Fibroblast of lung (primary cell): ENCODE results near the gene NUDT7. TPM values are rescaled to one million over a fixed set of nuclear protein-coding genes. Genes with fewer than 3 reads are reported as not detected.

Source experiments
- DNase-seq, 2 donors: peaks; one replicate each; pipeline versions ENCODE4 v3.0.0 to v3.0.0-alpha.2; 2010; ENCODE audit warnings: low read depth in 2 of 2
- H2AFZ ChIP-seq: 2 replicates; pipeline ENCODE4 v1.5.1; 2012; ENCODE audit warnings: low read length, control low read depth, inconsistent platforms
- H3K27ac ChIP-seq: 2 replicates; pipeline ENCODE4 v1.5.1; 2011; ENCODE audit warnings: low read length, control low read depth; ENCODE audit not compliant: insufficient read depth
- H3K27me3 ChIP-seq: 2 replicates; pipeline ENCODE4 v1.5.1; 2011; ENCODE audit warnings: mild to moderate bottlenecking, low read length; ENCODE audit not compliant: control insufficient read depth, insufficient read depth
- H3K36me3 ChIP-seq: 2 replicates; pipeline ENCODE4 v1.5.1; 2011; ENCODE audit warnings: low read length; ENCODE audit not compliant: control insufficient read depth, insufficient read depth
- H3K4me1 ChIP-seq: 2 replicates; pipeline ENCODE4 v1.5.1; 2011; ENCODE audit warnings: low read length; ENCODE audit not compliant: control insufficient read depth, insufficient read depth; ENCODE audit errors: extremely low read depth
- H3K4me2 ChIP-seq: 2 replicates; pipeline ENCODE4 v1.5.1; 2011; ENCODE audit warnings: low read length, control low read depth; ENCODE audit not compliant: insufficient read depth; ENCODE audit errors: extremely low read depth
- H3K4me3 ChIP-seq, 4 experiments: fragments of 200-600 bp in 1 of 4; sonication (generic) in 1 of 4; replicated peaks in 1 of 4; 2 replicates each; pipeline ENCODE4 v1.5.1; 2011 to 2016; ENCODE audit warnings: low read length in 4 of 4, low read depth in 3 of 4, mild to moderate bottlenecking in 3 of 4, control low read depth in 2 of 4, inconsistent platforms in 1 of 4, mixed read lengths in 1 of 4; ENCODE audit not compliant: insufficient read depth in 1 of 4; ENCODE audit errors: control extremely low read depth in 1 of 4
- H3K79me2 ChIP-seq: 2 replicates; pipeline ENCODE4 v1.5.1; 2012; ENCODE audit warnings: mild to moderate bottlenecking, low read length, inconsistent platforms; ENCODE audit not compliant: control insufficient read depth, insufficient read depth
- H3K9ac ChIP-seq: 2 replicates; pipeline ENCODE4 v1.5.1; 2011; ENCODE audit warnings: mild to moderate bottlenecking, low read length, control low read depth; ENCODE audit not compliant: insufficient read depth
- H3K9me3 ChIP-seq: 2 replicates; pipeline ENCODE4 v1.5.1; 2012; ENCODE audit warnings: low read depth, low read length; ENCODE audit not compliant: control insufficient read depth, insufficient read depth
- H4K20me1 ChIP-seq: 2 replicates; pipeline ENCODE4 v1.5.1; 2011; ENCODE audit warnings: low read length; ENCODE audit not compliant: control insufficient read depth, insufficient read depth; ENCODE audit errors: extremely low read depth
- CTCF ChIP-seq, 2 donors: IDR thresholded peaks in 1 of 2; conservative IDR thresholded peaks in 1 of 2; 1 replicate in 1 of 2; 2 replicates in 1 of 2; pipeline ENCODE4 v1.5.1; 2011 to 2012; ENCODE audit warnings: low read length in 2 of 2, control low read depth in 1 of 2, inconsistent platforms in 1 of 2, low read depth in 1 of 2, mild to moderate bottlenecking in 1 of 2
- EZH2 ChIP-seq: IDR thresholded peaks from 2 replicates; pipeline ENCODE4 v1.5.1; 2012; ENCODE audit warnings: low read length, control low read depth, mild to moderate bottlenecking; ENCODE audit errors: missing control alignments
- polyA plus RNA-seq, 2 donors: library from polyadenylated mRNA; depleted of rRNA in 1 of 2; stranded (reverse) in 1 of 2; unstranded in 1 of 2; fragments of >200 nt; gene quantifications; 2 replicates each; pipeline ENCODE4 v1.2.1, GENCODE V29; 2011 to 2012; ENCODE audit warnings: missing spikeins in 1 of 2
- total RNA-seq: library from RNA; depleted of rRNA; stranded (reverse); fragments of >200 nt; gene quantifications from 2 replicates; pipeline ENCODE4 v1.2.1, GENCODE V29; 2014

The NUDT7 gene
- total and polyA plus RNA-seq, 2 donors (not counting 1 experiment from before 2014, with no cell fraction given) = 15.2 to 21.5 TPM

- no peak overlapping the region for H3K27ac ChIP-seq
- TF ChIP-seq EZH2 = no peak
- TF ChIP-seq CTCF (conservative IDR thresholded peaks at IDR 0.05 in 1 of 2, IDR thresholded peaks at IDR 0.05 in 1 of 2; ENCODE audit: low read depth in 1 of 2, low read length in 2 of 2) = no peak
- H3K4me1 ChIP-seq = no peaks in the 10 kb centered on the region
- no peak overlapping the region for H3K4me2 ChIP-seq
- no peaks in the 10 kb centered on the region for H4K20me1 ChIP-seq
- H3K9me3 ChIP-seq = no peaks in the 10 kb centered on the region
- no peak overlapping the region for H3K9ac ChIP-seq
- no peaks in the 10 kb centered on the region for H3K27me3 ChIP-seq
- H3K4me3 ChIP-seq = no peak overlapping the region
- H3K79me2 ChIP-seq = no peaks in the 10 kb centered on the region
- H3K36me3 ChIP-seq = no peaks in the 10 kb centered on the region
- H2AFZ ChIP-seq = no peak overlapping the region
- DNase-seq = peak in 1 of 2 donors; percentile 49
Observed at GRCh38 chr16:77763994-77764393, 41.7 kb downstream of the NUDT7 start.

GRCh38 chr16:77767211-77767610 lies 44.9 kb downstream of the NUDT7 start:
- no peak overlapping the region for H3K9ac ChIP-seq
- TF ChIP-seq CTCF (conservative IDR thresholded peaks at IDR 0.05 in 1 of 2, IDR thresholded peaks at IDR 0.05 in 1 of 2; ENCODE audit: low read depth in 1 of 2, low read length in 2 of 2) = no peak
- no peak for TF ChIP-seq EZH2
- H3K9me3 ChIP-seq = no peaks in the 10 kb centered on the region
- H3K79me2 ChIP-seq = no peaks in the 10 kb centered on the region
- no peaks in the 10 kb centered on the region for H3K27me3 ChIP-seq
- no peak overlapping the region for H3K27ac ChIP-seq
- no peaks in the 10 kb centered on the region for H4K20me1 ChIP-seq
- no peaks in the 10 kb centered on the region for H3K4me1 ChIP-seq
- H3K4me2 ChIP-seq = no peak overlapping the region
- no peak overlapping the region for H2AFZ ChIP-seq
- H3K36me3 ChIP-seq = no peaks in the 10 kb centered on the region
- no peak for DNase-seq
- no peak overlapping the region for H3K4me3 ChIP-seq

GRCh38 chr16:77767826-77768225 lies 45.5 kb downstream of the NUDT7 start:
- Histone ChIP-seq H3K4me3 (no peak overlapping the region), H3K79me2 (no peaks in the 10 kb centered on the region), H3K9ac (no peak overlapping the region), H3K9me3 (no peaks in the 10 kb centered on the region), H3K36me3 (no peaks in the 10 kb centered on the region), H3K4me1 (no peaks in the 10 kb centered on the region), H3K27ac (no peak overlapping the region), H2AFZ (no peak overlapping the region), H3K27me3 (no peaks in the 10 kb centered on the region), H4K20me1 (no peaks in the 10 kb centered on the region), H3K4me2 (no peak overlapping the region)
- no peak for DNase-seq
- TF ChIP-seq CTCF (conservative IDR thresholded peaks at IDR 0.05 in 1 of 2, IDR thresholded peaks at IDR 0.05 in 1 of 2; ENCODE audit: low read depth in 1 of 2, low read length in 2 of 2) (no peak), EZH2 (no peak)
